Measurements from ENCODE around the gene ZSWIM3. TPM values are rescaled to one million over a fixed set of nuclear protein-coding genes. Genes with fewer than 3 reads are reported as not detected.

ZSWIM3 gene
- polyA plus RNA-seq, 1 donor from 2014 or later: 14.3 TPM

DNA sequence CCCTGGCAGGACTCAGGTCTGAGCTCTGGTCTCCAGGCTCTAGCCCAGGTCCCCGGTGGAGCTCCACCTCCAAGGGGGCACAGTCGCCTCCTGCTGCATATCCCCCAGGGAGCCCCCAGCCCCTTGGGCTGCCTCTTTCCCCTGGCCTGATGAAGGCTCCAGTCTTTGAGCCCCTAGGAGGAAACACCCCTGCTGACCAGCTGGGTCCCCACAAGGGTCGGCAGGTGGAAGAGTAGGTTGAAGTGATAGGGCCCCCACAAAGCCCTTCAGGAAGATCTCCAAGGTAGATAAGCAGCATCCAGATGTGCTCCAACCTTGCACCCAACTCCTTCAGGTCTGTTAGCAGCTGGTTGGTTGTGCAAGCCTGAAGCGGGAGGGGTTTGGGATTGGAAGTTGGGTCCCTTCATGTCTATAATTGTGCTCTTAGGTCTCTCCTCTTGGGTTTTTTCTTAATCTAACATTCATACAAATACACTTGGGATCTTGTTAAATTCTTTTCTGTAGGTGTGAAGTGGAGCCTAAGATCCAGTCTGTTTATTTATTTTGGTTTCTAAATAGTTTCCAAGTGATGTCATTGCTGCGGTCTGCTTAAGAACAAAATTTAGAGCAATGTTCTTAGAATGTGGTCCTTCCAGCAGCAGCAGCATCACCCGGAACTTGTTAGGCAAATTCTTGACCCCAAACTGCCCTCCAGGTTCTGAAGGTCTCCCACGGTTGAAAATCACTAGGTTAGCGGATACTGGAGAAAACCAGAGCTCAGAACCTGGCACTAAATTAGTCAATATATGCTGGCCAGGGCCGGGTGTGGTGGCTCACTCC is 39.8 kb upstream of the ZSWIM3 start:
- no peak overlapping the region for H3K27ac ChIP-seq (ENCODE audit: low read length)

DNA sequence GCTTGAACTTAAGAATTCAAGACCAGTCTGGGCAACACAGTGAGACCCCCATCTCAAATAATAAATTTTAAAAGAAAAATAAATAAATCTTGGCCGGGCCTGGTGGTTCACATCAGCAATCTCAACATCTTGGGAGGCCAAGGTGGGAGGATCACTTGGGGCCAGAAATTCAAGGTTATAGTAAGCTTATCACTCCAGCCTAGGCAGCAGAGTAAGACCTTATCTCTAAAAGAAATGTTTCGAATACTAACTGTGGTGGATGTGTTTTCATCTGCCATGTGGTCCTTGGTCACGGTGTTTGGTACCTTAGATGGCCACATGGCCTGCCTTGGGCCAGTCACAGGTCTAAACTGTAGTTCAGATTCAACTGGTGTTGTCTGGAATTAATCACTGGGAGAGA is 39.2 kb upstream of the ZSWIM3 start:
- TF ChIP-seq, protein P1, sequence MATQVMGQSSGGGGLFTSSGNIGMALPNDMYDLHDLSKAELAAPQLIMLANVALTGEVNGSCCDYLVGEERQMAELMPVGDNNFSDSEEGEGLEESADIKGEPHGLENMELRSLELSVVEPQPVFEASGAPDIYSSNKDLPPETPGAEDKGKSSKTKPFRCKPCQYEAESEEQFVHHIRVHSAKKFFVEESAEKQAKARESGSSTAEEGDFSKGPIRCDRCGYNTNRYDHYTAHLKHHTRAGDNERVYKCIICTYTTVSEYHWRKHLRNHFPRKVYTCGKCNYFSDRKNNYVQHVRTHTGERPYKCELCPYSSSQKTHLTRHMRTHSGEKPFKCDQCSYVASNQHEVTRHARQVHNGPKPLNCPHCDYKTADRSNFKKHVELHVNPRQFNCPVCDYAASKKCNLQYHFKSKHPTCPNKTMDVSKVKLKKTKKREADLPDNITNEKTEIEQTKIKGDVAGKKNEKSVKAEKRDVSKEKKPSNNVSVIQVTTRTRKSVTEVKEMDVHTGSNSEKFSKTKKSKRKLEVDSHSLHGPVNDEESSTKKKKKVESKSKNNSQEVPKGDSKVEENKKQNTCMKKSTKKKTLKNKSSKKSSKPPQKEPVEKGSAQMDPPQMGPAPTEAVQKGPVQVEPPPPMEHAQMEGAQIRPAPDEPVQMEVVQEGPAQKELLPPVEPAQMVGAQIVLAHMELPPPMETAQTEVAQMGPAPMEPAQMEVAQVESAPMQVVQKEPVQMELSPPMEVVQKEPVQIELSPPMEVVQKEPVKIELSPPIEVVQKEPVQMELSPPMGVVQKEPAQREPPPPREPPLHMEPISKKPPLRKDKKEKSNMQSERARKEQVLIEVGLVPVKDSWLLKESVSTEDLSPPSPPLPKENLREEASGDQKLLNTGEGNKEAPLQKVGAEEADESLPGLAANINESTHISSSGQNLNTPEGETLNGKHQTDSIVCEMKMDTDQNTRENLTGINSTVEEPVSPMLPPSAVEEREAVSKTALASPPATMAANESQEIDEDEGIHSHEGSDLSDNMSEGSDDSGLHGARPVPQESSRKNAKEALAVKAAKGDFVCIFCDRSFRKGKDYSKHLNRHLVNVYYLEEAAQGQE (IDR thresholded peaks at IDR 0.05; ENCODE audit: borderline replicate concordance): no peak
- no peak overlapping the region for H3K4me2 ChIP-seq (ENCODE audit: low read length)
- H3K27ac ChIP-seq (ENCODE audit: low read length): no peak overlapping the region

More for the DNA sequence above, 39.8 kb upstream of the ZSWIM3 start:
- H3K4me3 ChIP-seq (ENCODE audit: low read length): no peak overlapping the region
- no peak for TF ChIP-seq RAD21 (conservative IDR thresholded peaks at IDR 0.05)
- TF ChIP-seq EZH2 (IDR thresholded peaks at IDR 0.05; ENCODE audit: borderline replicate concordance, insufficient read depth, low read length, poor library complexity, severe bottlenecking): no peak
- no peak for TF ChIP-seq MXI1 (conservative IDR thresholded peaks at IDR 0.05; ENCODE audit: poor library complexity, severe bottlenecking)
- TF ChIP-seq TAF1 (IDR thresholded peaks at IDR 0.05; ENCODE audit: low read depth): no peak
- TF ChIP-seq, protein P1 (IDR thresholded peaks at IDR 0.05; ENCODE audit: borderline replicate concordance): no peak
- TF ChIP-seq POLR2AphosphoS5 (IDR thresholded peaks at IDR 0.05): no peak
- no peak for TF ChIP-seq EP300 (conservative IDR thresholded peaks at IDR 0.05; ENCODE audit: poor library complexity, severe bottlenecking)
- TF ChIP-seq, protein P2, sequence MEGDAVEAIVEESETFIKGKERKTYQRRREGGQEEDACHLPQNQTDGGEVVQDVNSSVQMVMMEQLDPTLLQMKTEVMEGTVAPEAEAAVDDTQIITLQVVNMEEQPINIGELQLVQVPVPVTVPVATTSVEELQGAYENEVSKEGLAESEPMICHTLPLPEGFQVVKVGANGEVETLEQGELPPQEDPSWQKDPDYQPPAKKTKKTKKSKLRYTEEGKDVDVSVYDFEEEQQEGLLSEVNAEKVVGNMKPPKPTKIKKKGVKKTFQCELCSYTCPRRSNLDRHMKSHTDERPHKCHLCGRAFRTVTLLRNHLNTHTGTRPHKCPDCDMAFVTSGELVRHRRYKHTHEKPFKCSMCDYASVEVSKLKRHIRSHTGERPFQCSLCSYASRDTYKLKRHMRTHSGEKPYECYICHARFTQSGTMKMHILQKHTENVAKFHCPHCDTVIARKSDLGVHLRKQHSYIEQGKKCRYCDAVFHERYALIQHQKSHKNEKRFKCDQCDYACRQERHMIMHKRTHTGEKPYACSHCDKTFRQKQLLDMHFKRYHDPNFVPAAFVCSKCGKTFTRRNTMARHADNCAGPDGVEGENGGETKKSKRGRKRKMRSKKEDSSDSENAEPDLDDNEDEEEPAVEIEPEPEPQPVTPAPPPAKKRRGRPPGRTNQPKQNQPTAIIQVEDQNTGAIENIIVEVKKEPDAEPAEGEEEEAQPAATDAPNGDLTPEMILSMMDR (IDR thresholded peaks at IDR 0.05; ENCODE audit: poor library complexity, severe bottlenecking): no peak
- H4K20me1 ChIP-seq (ENCODE audit: insufficient read depth): no peaks in the 10 kb centered on the region
- H3K36me3 ChIP-seq (ENCODE audit: insufficient read depth, low read length): no peaks in the 10 kb centered on the region
- no peaks in the 10 kb centered on the region for H3K9me2 ChIP-seq (ENCODE audit: insufficient read depth, low read length)
- H3K4me2 ChIP-seq (ENCODE audit: low read length): no peak overlapping the region
- no peaks in the 10 kb centered on the region for H3F3A ChIP-seq (ENCODE audit: insufficient read depth, low read length, poor library complexity, severe bottlenecking)
- H3K27me3 ChIP-seq (ENCODE audit: insufficient read depth, low read depth, low read length): no peaks in the 10 kb centered on the region
- H3K9me3 ChIP-seq (ENCODE audit: low read length): no peaks in the 10 kb centered on the region
- no peak overlapping the region for H3K9ac ChIP-seq (ENCODE audit: low read length)
- peaks cover 7% of the 10 kb centered on the region for H3K79me2 ChIP-seq (replicated peaks; ENCODE audit: insufficient read depth, low read length)
- no peak overlapping the region for H2AFZ ChIP-seq (ENCODE audit: low read depth, low read length)

More for the DNA sequence above, 39.2 kb upstream of the ZSWIM3 start:
- H3K9me3 ChIP-seq (ENCODE audit: low read length): no peaks in the 10 kb centered on the region
- no peak overlapping the region for H2AFZ ChIP-seq (ENCODE audit: low read depth, low read length)
- peaks cover under 1% of the 10 kb centered on the region for H3K79me2 ChIP-seq (replicated peaks; ENCODE audit: insufficient read depth, low read length)
- no peaks in the 10 kb centered on the region for H3K27me3 ChIP-seq (ENCODE audit: insufficient read depth, low read depth, low read length)
- H3K9me2 ChIP-seq (ENCODE audit: insufficient read depth, low read length): no peaks in the 10 kb centered on the region
- no peaks in the 10 kb centered on the region for H4K20me1 ChIP-seq (ENCODE audit: insufficient read depth)
- no peaks in the 10 kb centered on the region for H3F3A ChIP-seq (ENCODE audit: insufficient read depth, low read length, poor library complexity, severe bottlenecking)
- H3K4me3 ChIP-seq (ENCODE audit: low read length): no peak overlapping the region
- no peaks in the 10 kb centered on the region for H3K36me3 ChIP-seq (ENCODE audit: insufficient read depth, low read length)
- no peak overlapping the region for H3K9ac ChIP-seq (ENCODE audit: low read length)

All from neural cell (in vitro differentiated cells).